SK-N-SH treated with all-trans-retinoic acid at 6 μM for 48 hours (cell line): ENCODE results near the gene KLHL17.
A peak's percentile ranks its signal among the peaks of the same experiment; 100 is the strongest.

Source experiments
- ATAC-seq: fragments of 200-7000 bp; cut with Tn5 transposase; 3 replicates; pipeline ENCODE4 v1.9.1; 2020; ENCODE audit warnings: mild to moderate bottlenecking, moderate library complexity
- ARNTL ChIP-seq: fragments of 450-650 bp; formaldehyde crosslinking; IDR thresholded peaks from 2 replicates; pipeline ENCODE4 v1.5.0; 2020; ENCODE audit warnings: low read depth, mild to moderate bottlenecking, moderate library complexity, borderline replicate concordance
- BACH2 ChIP-seq: fragments of 250-450 bp; sonication (Bioruptor Pico); IDR thresholded peaks from 2 replicates; pipeline ENCODE4 v1.9.0; 2021; ENCODE audit warnings: mild to moderate bottlenecking, borderline replicate concordance
- CSDC2 ChIP-seq: fragments of 250-450 bp; sonication (Bioruptor Pico); IDR thresholded peaks from 2 replicates; pipeline ENCODE4 v1.5.0; 2020; ENCODE audit warnings: mild to moderate bottlenecking, moderate library complexity
- ESRRG ChIP-seq: fragments of 250-450 bp; sonication (Bioruptor Pico); IDR thresholded peaks from 2 replicates; pipeline ENCODE4 v1.6.1; 2021; ENCODE audit warnings: mild to moderate bottlenecking
- GLIS3 ChIP-seq: fragments of 250-450 bp; sonication (Bioruptor Pico); IDR thresholded peaks from 2 replicates; pipeline ENCODE4 v1.5.0; 2020; ENCODE audit warnings: mild to moderate bottlenecking, moderate library complexity
- ISL1 ChIP-seq: fragments of 250-450 bp; sonication (Bioruptor Pico); IDR thresholded peaks from 2 replicates; pipeline ENCODE4 v2.1.2; 2022; ENCODE audit warnings: mild to moderate bottlenecking, moderate library complexity
- OSR1 ChIP-seq: fragments of 250-450 bp; sonication (Bioruptor Pico); IDR thresholded peaks from 2 replicates; pipeline ENCODE4 v1.8.0; 2022; ENCODE audit warnings: moderate library complexity, mild to moderate bottlenecking, inconsistent platforms
- PPARA ChIP-seq: fragments of 250-450 bp; sonication (Bioruptor Pico); IDR thresholded peaks from 2 replicates; pipeline ENCODE4 v1.5.0; 2020; ENCODE audit warnings: mild to moderate bottlenecking, borderline replicate concordance
- RARB ChIP-seq: fragments of 250-450 bp; sonication (Bioruptor Pico); IDR thresholded peaks from 2 replicates; pipeline ENCODE4 v1.8.0; 2021; ENCODE audit warnings: mild to moderate bottlenecking, moderate library complexity
- SNAI2 ChIP-seq: fragments of 250-450 bp; sonication (Bioruptor Pico); IDR thresholded peaks from 2 replicates; pipeline ENCODE4 v1.5.0; 2020; ENCODE audit warnings: mild to moderate bottlenecking, moderate library complexity
- TCF4 ChIP-seq: fragments of 250-450 bp; sonication (Bioruptor Pico); IDR thresholded peaks from 2 replicates; pipeline ENCODE4 v1.8.0; 2021; ENCODE audit warnings: mild to moderate bottlenecking, moderate library complexity, borderline replicate concordance
- TOX ChIP-seq: fragments of 250-450 bp; sonication (Bioruptor Pico); IDR thresholded peaks from 2 replicates; pipeline ENCODE4 v1.8.0; 2021; ENCODE audit warnings: mild to moderate bottlenecking, moderate library complexity, borderline replicate concordance
- ZFP3 ChIP-seq: fragments of 250-450 bp; sonication (Bioruptor Pico); IDR thresholded peaks from 2 replicates; pipeline ENCODE4 v1.5.0; 2020; ENCODE audit warnings: mild to moderate bottlenecking, moderate library complexity
- ZFP30 ChIP-seq: fragments of 450-650 bp; formaldehyde crosslinking; IDR thresholded peaks from 2 replicates; pipeline ENCODE4 v1.5.0; 2022; ENCODE audit warnings: mild to moderate bottlenecking, moderate library complexity
- ZNF565 ChIP-seq: fragments of 450-650 bp; formaldehyde crosslinking; conservative IDR thresholded peaks from 2 replicates; pipeline ENCODE4 v1.5.0; 2020; ENCODE audit warnings: low read depth, mild to moderate bottlenecking, moderate library complexity
- ZNF70 ChIP-seq: fragments of 450-650 bp; formaldehyde crosslinking; IDR thresholded peaks from 2 replicates; pipeline ENCODE4 v1.5.0; 2020; ENCODE audit warnings: mild to moderate bottlenecking, moderate library complexity
- ZNF8 ChIP-seq: fragments of 450-650 bp; formaldehyde crosslinking; IDR thresholded peaks from 2 replicates; pipeline ENCODE4 v1.5.0; 2020; ENCODE audit warnings: mild to moderate bottlenecking, moderate library complexity
- TF ChIP-seq, protein P1 (sequence below): fragments of 250-450 bp; sonication (Bioruptor Pico); IDR thresholded peaks from 2 replicates; pipeline ENCODE4 v1.5.1; 2021; ENCODE audit warnings: mild to moderate bottlenecking, moderate library complexity
- TF ChIP-seq, protein P2 (sequence below): fragments of 250-450 bp; sonication (Bioruptor Pico); IDR thresholded peaks from 2 replicates; pipeline ENCODE4 v1.5.1; 2020; ENCODE audit warnings: low read depth, mild to moderate bottlenecking, moderate library complexity
- TF ChIP-seq, protein P3 (sequence below): fragments of 250-450 bp; sonication (Bioruptor Pico); IDR thresholded peaks from 2 replicates; pipeline ENCODE4 v1.8.0; 2020; ENCODE audit warnings: mild to moderate bottlenecking, moderate library complexity, borderline replicate concordance
- TF ChIP-seq, protein P4 (sequence below): fragments of 250-450 bp; sonication (Bioruptor Pico); IDR thresholded peaks from 2 replicates; pipeline ENCODE4 v1.8.0; 2021; ENCODE audit warnings: low read depth, mild to moderate bottlenecking, moderate library complexity, borderline replicate concordance

The KLHL17 gene

GRCh38 chr1:917076-917459 lies 43.3 kb upstream of the KLHL17 start:
- peak; percentile 11 for ATAC-seq
- TF ChIP-seq TCF4 (no peak), PPARA (CRISPR knock-in tag) (no peak), BACH2 (CRISPR knock-in tag) (no peak), ZFP30 (CRISPR knock-in tag) (no peak), ZFP3 (CRISPR knock-in tag) (no peak), ZNF565 (CRISPR knock-in tag) (no peak), RARB (CRISPR knock-in tag) (no peak), ISL1 (CRISPR knock-in tag) (no peak)
- TF ChIP-seq, protein P1, sequence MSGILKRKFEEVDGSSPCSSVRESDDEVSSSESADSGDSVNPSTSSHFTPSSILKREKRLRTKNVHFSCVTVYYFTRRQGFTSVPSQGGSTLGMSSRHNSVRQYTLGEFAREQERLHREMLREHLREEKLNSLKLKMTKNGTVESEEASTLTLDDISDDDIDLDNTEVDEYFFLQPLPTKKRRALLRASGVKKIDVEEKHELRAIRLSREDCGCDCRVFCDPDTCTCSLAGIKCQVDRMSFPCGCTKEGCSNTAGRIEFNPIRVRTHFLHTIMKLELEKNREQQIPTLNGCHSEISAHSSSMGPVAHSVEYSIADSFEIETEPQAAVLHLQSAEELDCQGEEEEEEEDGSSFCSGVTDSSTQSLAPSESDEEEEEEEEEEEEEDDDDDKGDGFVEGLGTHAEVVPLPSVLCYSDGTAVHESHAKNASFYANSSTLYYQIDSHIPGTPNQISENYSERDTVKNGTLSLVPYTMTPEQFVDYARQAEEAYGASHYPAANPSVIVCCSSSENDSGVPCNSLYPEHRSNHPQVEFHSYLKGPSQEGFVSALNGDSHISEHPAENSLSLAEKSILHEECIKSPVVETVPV: no peak

- TF ChIP-seq TOX (CRISPR knock-in tag) (no peak), RARB (CRISPR knock-in tag) (no peak), GLIS3 (CRISPR knock-in tag) (no peak), SNAI2 (CRISPR knock-in tag) (no peak), TCF4 (no peak)
Observed at GRCh38 chr1:917466-918091, 42.8 kb upstream of the KLHL17 start.

DNA sequence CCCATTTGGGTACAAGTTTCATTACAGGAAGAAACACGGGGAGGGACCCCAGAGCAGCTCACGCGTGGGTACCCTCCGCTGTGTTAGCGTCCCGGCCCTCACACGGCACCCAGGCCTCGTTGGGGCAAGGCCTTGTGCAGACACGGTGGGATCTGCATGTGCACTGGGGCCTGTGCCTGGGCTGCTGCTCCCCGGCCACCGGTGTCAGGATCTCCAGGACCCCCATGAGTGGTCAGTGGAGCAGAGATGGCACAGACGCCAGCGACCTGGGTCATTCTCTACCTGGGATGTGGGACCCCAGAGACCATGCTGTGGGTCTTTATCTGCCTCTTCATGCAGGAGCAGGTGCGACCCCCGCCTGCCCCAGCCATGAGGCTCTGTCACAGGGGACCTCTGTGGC lies 42.0 kb upstream of the KLHL17 start:
- TF ChIP-seq, protein P2, sequence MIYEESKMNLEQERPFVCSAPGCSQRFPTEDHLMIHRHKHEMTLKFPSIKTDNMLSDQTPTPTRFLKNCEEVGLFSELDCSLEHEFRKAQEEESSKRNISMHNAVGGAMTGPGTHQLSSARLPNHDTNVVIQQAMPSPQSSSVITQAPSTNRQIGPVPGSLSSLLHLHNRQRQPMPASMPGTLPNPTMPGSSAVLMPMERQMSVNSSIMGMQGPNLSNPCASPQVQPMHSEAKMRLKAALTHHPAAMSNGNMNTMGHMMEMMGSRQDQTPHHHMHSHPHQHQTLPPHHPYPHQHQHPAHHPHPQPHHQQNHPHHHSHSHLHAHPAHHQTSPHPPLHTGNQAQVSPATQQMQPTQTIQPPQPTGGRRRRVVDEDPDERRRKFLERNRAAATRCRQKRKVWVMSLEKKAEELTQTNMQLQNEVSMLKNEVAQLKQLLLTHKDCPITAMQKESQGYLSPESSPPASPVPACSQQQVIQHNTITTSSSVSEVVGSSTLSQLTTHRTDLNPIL: no peak
- TF ChIP-seq, protein P3, sequence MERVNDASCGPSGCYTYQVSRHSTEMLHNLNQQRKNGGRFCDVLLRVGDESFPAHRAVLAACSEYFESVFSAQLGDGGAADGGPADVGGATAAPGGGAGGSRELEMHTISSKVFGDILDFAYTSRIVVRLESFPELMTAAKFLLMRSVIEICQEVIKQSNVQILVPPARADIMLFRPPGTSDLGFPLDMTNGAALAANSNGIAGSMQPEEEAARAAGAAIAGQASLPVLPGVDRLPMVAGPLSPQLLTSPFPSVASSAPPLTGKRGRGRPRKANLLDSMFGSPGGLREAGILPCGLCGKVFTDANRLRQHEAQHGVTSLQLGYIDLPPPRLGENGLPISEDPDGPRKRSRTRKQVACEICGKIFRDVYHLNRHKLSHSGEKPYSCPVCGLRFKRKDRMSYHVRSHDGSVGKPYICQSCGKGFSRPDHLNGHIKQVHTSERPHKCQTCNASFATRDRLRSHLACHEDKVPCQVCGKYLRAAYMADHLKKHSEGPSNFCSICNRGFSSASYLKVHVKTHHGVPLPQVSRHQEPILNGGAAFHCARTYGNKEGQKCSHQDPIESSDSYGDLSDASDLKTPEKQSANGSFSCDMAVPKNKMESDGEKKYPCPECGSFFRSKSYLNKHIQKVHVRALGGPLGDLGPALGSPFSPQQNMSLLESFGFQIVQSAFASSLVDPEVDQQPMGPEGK: no peak
- TF ChIP-seq SNAI2 (CRISPR knock-in tag): no peak
- no peak for TF ChIP-seq PPARA (CRISPR knock-in tag)
- TF ChIP-seq ZNF70: no peak
- TF ChIP-seq, protein P4, sequence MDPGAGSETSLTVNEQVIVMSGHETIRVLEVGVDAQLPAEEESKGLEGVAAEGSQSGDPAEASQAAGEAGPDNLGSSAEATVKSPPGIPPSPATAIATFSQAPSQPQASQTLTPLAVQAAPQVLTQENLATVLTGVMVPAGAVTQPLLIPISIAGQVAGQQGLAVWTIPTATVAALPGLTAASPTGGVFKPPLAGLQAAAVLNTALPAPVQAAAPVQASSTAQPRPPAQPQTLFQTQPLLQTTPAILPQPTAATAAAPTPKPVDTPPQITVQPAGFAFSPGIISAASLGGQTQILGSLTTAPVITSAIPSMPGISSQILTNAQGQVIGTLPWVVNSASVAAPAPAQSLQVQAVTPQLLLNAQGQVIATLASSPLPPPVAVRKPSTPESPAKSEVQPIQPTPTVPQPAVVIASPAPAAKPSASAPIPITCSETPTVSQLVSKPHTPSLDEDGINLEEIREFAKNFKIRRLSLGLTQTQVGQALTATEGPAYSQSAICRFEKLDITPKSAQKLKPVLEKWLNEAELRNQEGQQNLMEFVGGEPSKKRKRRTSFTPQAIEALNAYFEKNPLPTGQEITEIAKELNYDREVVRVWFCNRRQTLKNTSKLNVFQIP: no peak
- no peak for TF ChIP-seq TOX (CRISPR knock-in tag)
- no peak for TF ChIP-seq ESRRG (CRISPR knock-in tag)
- TF ChIP-seq TCF4: no peak
- TF ChIP-seq, protein P1: no peak
- TF ChIP-seq RARB (CRISPR knock-in tag): no peak
- TF ChIP-seq, all 23 proteins: peak for 0

More at GRCh38 chr1:917466-918091, 42.8 kb upstream of the KLHL17 start:
- ATAC-seq: no peak

DNA sequence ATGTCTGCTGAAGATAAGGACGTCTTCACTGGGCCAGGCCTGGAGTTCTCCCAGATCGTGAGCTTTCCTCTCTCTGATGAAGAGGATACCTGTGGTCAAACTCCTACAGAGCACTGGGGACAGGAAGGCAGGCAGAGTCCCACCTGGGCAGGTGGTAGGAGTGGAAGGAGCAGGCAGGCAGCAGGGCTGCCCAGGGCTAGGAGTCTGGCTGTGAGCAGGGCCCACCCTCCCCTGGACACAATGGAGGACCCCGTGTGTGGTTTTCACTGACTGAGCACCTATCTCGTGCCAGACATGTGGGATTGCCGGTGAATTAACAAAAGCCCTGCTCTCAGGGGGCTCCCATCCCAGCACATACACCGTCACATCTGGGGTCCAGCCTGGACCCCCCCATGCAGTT lies 41.5 kb upstream of the KLHL17 start:
- ATAC-seq: no peak
- TF ChIP-seq ZFP30 (CRISPR knock-in tag): no peak
- TF ChIP-seq, protein P2: no peak
- TF ChIP-seq, protein P1: no peak
- no peak for TF ChIP-seq OSR1 (CRISPR knock-in tag)
- no peak for TF ChIP-seq ZNF8 (CRISPR knock-in tag)
- TF ChIP-seq CSDC2 (CRISPR knock-in tag): no peak
- no peak for TF ChIP-seq PPARA (CRISPR knock-in tag)
- no peak for TF ChIP-seq ZNF70
- no peak for TF ChIP-seq BACH2 (CRISPR knock-in tag)
- no peak for TF ChIP-seq GLIS3 (CRISPR knock-in tag)
- TF ChIP-seq, protein P3: no peak
- no peak for TF ChIP-seq RARB (CRISPR knock-in tag)
- TF ChIP-seq ZNF565 (CRISPR knock-in tag): no peak
- no peak for TF ChIP-seq TCF4
- no peak for TF ChIP-seq SNAI2 (CRISPR knock-in tag)
- no peak for TF ChIP-seq ARNTL (CRISPR knock-in tag)
- TF ChIP-seq ESRRG (CRISPR knock-in tag): no peak

More for the DNA sequence above, 42.0 kb upstream of the KLHL17 start:
- ATAC-seq: no peak
